ENCODE results near the gene HIC1. TPM values are rescaled to one million over a fixed set of nuclear protein-coding genes. Genes with fewer than 3 reads are reported as not detected.

Gene HIC1
- total RNA-seq, 1 experiment from 2014 or later, result 0.79 TPM

GRCh38 chr17:2101448-2102257, 46.8 kb downstream of the HIC1 start:
- peak; percentile 51 for DNase-seq (ENCODE audit: low read depth)

GRCh38 chr17:2102931-2103809, 48.3 kb downstream of the HIC1 start:
- DNase-seq (ENCODE audit: low read depth), result peak; percentile 61

GRCh38 chr17:2105663-2106062, 50.8 kb downstream of the HIC1 start:
- DNase-seq (ENCODE audit: low read depth), result no peak

DNA sequence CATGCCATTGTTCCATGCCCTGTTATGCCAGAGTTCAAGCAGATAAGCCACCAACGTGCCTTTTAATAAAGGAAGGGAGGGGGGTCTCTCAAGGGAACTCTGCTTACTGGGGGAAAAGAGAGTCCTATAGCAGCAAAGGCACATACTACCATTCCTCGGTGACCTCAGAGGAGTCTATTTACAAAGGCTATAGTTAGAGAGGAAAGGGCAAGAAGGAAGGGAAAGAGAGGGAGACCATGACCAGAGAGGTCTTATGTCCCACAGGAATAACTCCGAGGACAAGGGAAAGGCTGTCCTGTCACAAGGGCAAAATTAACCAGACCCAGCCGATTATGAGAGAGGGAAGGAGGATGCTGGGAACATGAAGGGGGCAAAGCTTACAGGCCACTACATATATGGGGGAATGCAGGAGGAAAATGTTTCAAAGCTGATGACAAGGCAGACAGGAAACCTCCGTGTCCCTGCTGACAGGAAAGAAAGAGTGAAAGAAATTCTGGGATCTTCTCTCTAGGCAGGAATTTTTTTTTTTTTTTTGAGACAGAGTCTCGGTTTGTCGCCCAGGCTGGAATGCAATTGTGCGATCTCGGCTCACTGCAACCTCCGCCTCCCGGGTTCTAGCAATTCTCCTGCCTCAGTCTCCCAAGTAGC, 51.5 kb downstream of the HIC1 start:
- no peak for DNase-seq (ENCODE audit: low read depth)

- DNase-seq (ENCODE audit: low read depth), result no peak
Observed at GRCh38 chr17:2107050-2107449, 52.1 kb downstream of the HIC1 start.

- DNase-seq (ENCODE audit: low read depth), result no peak
Observed at GRCh38 chr17:2107506-2107905, 52.6 kb downstream of the HIC1 start.

DNA sequence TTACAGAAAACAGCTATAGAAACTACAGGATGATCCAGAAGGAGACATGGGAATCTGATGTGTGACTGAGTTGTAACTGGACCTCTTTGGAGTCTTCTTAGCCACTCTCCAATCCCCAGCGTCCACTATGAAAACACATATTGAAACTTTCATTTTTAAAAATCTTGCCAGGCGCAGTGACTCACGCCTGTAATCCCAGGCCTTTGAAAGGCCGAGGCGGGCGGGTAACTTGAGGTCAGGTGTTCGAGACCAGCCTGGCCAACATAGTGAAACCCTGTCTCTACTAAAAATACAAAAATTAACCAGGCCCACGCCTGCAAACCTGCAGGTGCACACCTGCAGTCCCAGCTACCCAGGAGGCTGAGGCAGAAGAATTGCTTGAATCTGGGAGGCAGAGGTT, 53.3 kb downstream of the HIC1 start:
- no peak for DNase-seq (ENCODE audit: low read depth)

DNA sequence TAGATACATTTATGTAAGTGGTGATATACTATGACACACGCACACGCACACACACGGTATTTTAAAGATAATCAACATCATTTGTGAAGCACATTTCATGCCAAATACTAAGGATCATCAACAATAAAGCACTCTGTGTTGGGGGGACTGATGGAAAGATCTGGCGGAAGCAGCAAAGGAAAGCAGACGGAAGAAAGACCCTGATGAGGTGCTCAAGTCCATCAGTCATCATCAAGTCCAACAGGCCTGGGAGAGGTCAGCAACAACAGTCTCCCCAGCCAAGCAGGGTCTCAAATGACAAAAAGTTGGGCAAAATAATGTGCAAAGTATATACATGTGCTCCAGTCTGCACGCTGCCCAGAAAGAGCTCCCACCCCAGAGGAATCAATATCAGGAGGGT, 55.5 kb downstream of the HIC1 start:
- no peak for DNase-seq (ENCODE audit: low read depth)

- no peak for DNase-seq (ENCODE audit: low read depth)
Observed at GRCh38 chr17:2111691-2112090, 56.8 kb downstream of the HIC1 start.

Small RNA genes within 50 kb of the gene (small RNA-seq; reads per million reads assigned to genes)
- gene AC090617.6 (not detected), gene AC090617.9 (not detected), gene MIR132 (0.43 reads per million, percentile 49 among the genes with 10 or more reads in this experiment), gene MIR212 (0.16 reads per million), gene OVCA2 (not detected)

Other genes starting within 250 kb of the HIC1 start
- gene SMYD4, start 225.2 kb upstream of the HIC1 start, total RNA-seq (2014; rRNA removed; shearing (Covaris generic)), result 10.7 and 13.0 TPM in 2 replicates
- 30.1 and 59.9 TPM in 2 replicates for gene RPA1, start 225.1 kb upstream of the HIC1 start, total RNA-seq (2014; rRNA removed; shearing (Covaris generic))
- 4.3 and 5.6 TPM in 2 replicates for gene RTN4RL1, start 29.8 kb upstream of the HIC1 start, total RNA-seq (2014; rRNA removed; shearing (Covaris generic))
- gene DPH1, start 24.9 kb upstream of the HIC1 start, total RNA-seq (2014; rRNA removed; shearing (Covaris generic)), result 44.7 and 53.9 TPM in 2 replicates
- gene OVCA2, start 13.1 kb upstream of the HIC1 start, total RNA-seq (2014; rRNA removed; shearing (Covaris generic)), result 44.3 and 54.9 TPM in 2 replicates
- gene SMG6, start 248.7 kb downstream of the HIC1 start, total RNA-seq (2014; rRNA removed; shearing (Covaris generic)), result 42.8 and 43.9 TPM in 2 replicates
- gene SRR, start 248.8 kb downstream of the HIC1 start, total RNA-seq (2014; rRNA removed; shearing (Covaris generic)), result 5.3 and 15.3 TPM in 2 replicates